ENCODE results near the gene POLD3. TPM values are rescaled to one million over a fixed set of nuclear protein-coding genes. Genes with fewer than 3 reads are reported as not detected.

The POLD3 gene, protein sequence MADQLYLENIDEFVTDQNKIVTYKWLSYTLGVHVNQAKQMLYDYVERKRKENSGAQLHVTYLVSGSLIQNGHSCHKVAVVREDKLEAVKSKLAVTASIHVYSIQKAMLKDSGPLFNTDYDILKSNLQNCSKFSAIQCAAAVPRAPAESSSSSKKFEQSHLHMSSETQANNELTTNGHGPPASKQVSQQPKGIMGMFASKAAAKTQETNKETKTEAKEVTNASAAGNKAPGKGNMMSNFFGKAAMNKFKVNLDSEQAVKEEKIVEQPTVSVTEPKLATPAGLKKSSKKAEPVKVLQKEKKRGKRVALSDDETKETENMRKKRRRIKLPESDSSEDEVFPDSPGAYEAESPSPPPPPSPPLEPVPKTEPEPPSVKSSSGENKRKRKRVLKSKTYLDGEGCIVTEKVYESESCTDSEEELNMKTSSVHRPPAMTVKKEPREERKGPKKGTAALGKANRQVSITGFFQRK
- 14.7 TPM for polyA plus RNA-seq (2013)

DNA sequence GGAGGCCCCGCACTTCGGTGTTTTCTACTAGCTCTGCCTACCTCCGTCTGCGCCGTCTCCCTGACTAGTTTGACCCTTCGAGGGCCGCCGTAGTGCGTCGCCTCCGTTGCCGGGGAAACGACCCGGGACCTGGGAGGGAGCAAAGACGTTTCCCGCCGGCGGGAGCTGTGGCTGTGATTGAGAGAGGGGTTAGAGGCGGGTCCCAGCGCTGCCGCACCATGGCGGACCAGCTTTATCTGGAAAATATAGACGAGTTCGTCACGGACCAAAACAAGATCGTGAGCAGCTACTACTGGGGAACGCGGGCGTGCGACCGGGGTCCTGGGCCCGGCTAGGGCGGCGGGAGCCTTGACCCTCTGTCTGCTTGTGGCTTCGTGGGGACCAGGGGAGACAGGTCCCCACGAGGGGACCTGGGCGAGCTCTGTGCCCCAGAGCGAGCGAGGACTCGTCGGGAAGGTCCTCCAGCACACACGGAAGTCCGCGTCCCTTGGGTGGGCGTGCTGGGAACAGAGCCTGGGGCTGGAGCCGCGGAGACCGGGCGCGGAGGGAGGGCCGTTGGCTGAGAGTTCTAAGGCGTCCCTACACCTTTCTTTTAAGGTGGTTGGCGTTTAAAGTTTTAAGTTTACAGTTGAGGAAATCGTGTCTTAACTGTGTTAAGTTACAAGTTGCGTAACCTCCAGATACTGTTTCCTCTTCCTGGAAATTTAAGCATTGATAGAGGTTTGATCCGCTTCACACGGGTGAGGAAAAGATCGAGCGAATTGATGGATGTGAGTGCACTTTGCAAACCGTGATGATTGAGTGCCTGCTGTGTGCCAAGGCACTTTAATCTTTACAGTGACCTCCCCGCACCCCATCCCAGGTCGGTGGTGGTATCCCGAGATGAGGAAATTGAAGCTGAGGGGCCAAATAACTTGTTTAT is at the start of gene POLD3:
Gene POLD3 (plus strand): TSS at position 142 of the 922 bp plus-strand sequence. CDS start 77 bp downstream, at position 219.
- WGBS (ENCODE audit: insufficient coverage) = under 1% methylated on average over 35 of the region's 63 CpGs
- POLR2A ChIA-PET = interaction anchor here (0.6 to 1.9 kb wide), 2 partner anchors 11 to 99 kb away, joined by 3 to 5 read pairs; partner anchors contain the start of gene LIPT2

DNA sequence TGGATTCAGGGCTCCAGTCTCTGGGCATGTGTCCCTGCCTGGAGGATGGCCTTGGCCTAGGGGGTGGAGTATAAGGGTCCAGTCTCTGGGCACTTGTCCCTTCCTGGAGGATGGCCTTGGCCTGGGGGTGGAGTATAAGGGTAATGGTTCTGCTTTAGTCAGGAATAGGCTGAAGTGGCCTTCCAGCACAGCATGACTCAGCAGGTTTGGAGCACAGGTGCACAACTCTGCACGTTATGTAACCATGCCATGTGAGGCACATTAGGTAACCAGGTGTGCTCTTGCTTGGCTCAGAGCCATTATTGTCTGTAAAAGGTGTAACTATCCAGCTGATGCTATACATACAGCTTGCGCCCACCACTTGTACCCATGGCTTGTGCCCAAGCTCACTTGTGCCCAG is 48.4 kb upstream of the POLD3 start:
- Histone ChIP-seq H3K36me3 (ENCODE audit: control insufficient read depth in 4 of 4, insufficient read depth in 4 of 4, low read length in 3 of 4) (no peaks in the 10 kb centered on the region), H3K27me3 (replicated peaks in 2 of 5; ENCODE audit: control insufficient read depth in 4 of 5, insufficient read depth in 5 of 5, low read length in 4 of 5) (no peaks in the 10 kb centered on the region), H3K4me3 (ENCODE audit: control insufficient read depth in 1 of 7, extremely low read depth in 1 of 7, insufficient read depth in 4 of 7, low read depth in 2 of 7, low read length in 6 of 7) (no peak overlapping the region), H3K9me3 (ENCODE audit: control extremely low read depth in 1 of 5, control insufficient read depth in 4 of 5, insufficient read depth in 2 of 5, low read depth in 1 of 5, low read length in 4 of 5) (peaks cover 1 to 15% (median 5%) of the 10 kb centered on the region in 5 experiments), H3K27ac (ENCODE audit: insufficient read depth in 1 of 2, low read depth in 1 of 2, low read length in 2 of 2, poor library complexity in 1 of 2, severe bottlenecking in 2 of 2) (no peak overlapping the region), H3K4me1 (ENCODE audit: control extremely low read depth in 1 of 4, control insufficient read depth in 4 of 4, insufficient read depth in 4 of 4, low read length in 3 of 4) (no peaks in the 10 kb centered on the region)
- ChIA-PET CTCF (no interaction called here), POLR2A (no interaction called here)
- peak in 2 of 3 donors; percentile 10 to 34 for DNase-seq
- WGBS (ENCODE audit: insufficient coverage) = 97% methylated on average over 2 of the region's 2 CpGs

More for the DNA sequence above, at the start of gene POLD3:
- DNase-seq = peak; percentile 88 to 91 (median 89)
- Histone ChIP-seq H3K4me3 (ENCODE audit: control insufficient read depth in 1 of 7, extremely low read depth in 1 of 7, insufficient read depth in 4 of 7, low read depth in 2 of 7, low read length in 6 of 7) (peak within 1 kb of the TSS; percentile 54 to 100 (median 97)), H3K36me3 (ENCODE audit: control insufficient read depth in 4 of 4, insufficient read depth in 4 of 4, low read length in 3 of 4) (peaks cover 3 to 12% (median 5%) of the 10 kb centered on the region in 4 experiments), H3K9me3 (ENCODE audit: control extremely low read depth in 1 of 5, control insufficient read depth in 4 of 5, insufficient read depth in 2 of 5, low read depth in 1 of 5, low read length in 4 of 5) (peaks cover 0 to 2% (median 0%) of the 10 kb centered on the region in 5 experiments), H3K27ac (ENCODE audit: insufficient read depth in 1 of 2, low read depth in 1 of 2, low read length in 2 of 2, poor library complexity in 1 of 2, severe bottlenecking in 2 of 2) (peak within 1 kb of the TSS; percentile 50 to 79), H3K4me1 (ENCODE audit: control extremely low read depth in 1 of 4, control insufficient read depth in 4 of 4, insufficient read depth in 4 of 4, low read length in 3 of 4) (peaks cover 6 to 20% (median 11%) of the 10 kb centered on the region in 4 experiments), H3K27me3 (replicated peaks in 2 of 5; ENCODE audit: control insufficient read depth in 4 of 5, insufficient read depth in 5 of 5, low read length in 4 of 5) (no peaks in the 10 kb centered on the region)
- CTCF ChIA-PET = interaction anchor here (1.4 to 1.6 kb wide), 2 partner anchors 11 to 12 kb away, joined by 3 read pairs; no protein-coding TSS in a partner anchor

DNA sequence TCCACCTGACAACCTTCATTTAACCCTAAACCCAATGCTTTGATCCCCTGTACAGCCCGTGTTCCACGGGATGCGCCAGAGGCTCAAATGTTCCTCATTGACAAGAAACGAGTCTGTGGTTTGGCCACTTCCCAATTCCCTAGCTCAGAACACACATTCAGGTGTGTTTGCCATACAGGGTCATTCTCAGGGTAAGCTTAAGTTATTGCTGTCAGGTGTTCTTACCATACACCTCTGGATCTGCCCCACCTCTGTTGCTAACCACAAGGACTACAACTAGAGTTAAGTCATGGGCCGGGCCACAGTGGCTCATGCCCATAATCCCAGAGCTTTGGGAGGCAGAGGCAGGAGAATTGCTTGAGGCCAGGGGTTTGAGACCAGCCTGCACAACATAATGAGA is 45.6 kb upstream of the POLD3 start:
- DNase-seq = no peak
- H3K27ac ChIP-seq (ENCODE audit: insufficient read depth in 1 of 2, low read depth in 1 of 2, low read length in 2 of 2, poor library complexity in 1 of 2, severe bottlenecking in 2 of 2) = no peak overlapping the region
- POLR2A ChIA-PET = no interaction called here
- no peaks in the 10 kb centered on the region for H3K4me1 ChIP-seq (ENCODE audit: control extremely low read depth in 1 of 4, control insufficient read depth in 4 of 4, insufficient read depth in 4 of 4, low read length in 3 of 4)
- CTCF ChIA-PET = no interaction called here
- 69% methylated on average over 5 of the region's 5 CpGs for WGBS (ENCODE audit: insufficient coverage)
- peaks cover 1 to 15% (median 5%) of the 10 kb centered on the region in 5 experiments for H3K9me3 ChIP-seq (ENCODE audit: control extremely low read depth in 1 of 5, control insufficient read depth in 4 of 5, insufficient read depth in 2 of 5, low read depth in 1 of 5, low read length in 4 of 5)
- H3K36me3 ChIP-seq (ENCODE audit: control insufficient read depth in 4 of 4, insufficient read depth in 4 of 4, low read length in 3 of 4) = no peaks in the 10 kb centered on the region
- H3K27me3 ChIP-seq (replicated peaks in 2 of 5; ENCODE audit: control insufficient read depth in 4 of 5, insufficient read depth in 5 of 5, low read length in 4 of 5) = no peaks in the 10 kb centered on the region
- H3K4me3 ChIP-seq (ENCODE audit: control insufficient read depth in 1 of 7, extremely low read depth in 1 of 7, insufficient read depth in 4 of 7, low read depth in 2 of 7, low read length in 6 of 7) = no peak overlapping the region

DNA sequence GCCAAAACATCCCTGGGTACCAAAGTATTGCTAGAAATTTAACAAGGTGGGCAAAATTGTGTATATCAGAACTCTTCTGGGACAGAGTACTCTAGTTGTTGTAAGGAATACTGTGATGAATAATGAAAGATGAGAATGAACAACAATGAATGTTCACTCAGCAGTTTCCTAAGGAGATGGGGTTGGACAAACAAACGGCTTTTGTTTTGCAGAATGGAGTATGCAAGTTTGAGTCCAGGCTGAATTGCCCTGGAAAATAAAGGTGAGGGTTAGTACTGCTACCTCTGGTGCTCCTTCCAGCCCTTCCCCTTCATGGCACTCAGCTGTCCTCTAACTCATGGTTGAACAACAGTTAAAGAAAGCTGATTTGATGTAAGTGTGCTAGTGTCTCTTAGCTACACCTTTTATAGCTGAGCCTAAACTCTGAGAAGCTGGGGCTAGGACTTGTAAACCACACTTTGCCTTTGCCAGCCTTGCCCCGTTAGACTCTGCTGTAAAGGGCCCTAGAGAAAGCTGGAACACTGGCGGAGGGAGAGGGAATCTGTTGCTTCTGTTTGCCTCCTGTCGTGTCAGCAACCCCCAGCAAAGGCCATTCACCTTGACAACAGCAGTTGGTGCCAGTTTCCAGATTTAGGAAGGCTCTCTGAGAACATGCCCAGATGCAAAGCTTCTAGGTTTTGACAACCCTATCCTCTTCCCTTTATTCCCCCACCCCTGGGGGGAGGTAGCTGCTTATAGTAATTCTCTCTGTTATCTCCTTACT is 41.2 kb upstream of the POLD3 start:
- ChIA-PET POLR2A (interaction anchor here (0.6 kb wide), 1 partner anchor 189 kb away, joined by 3 read pairs; no protein-coding TSS in a partner anchor), CTCF (interaction anchor here (0.7 to 0.9 kb wide), 2 partner anchors 60 to 89 kb away, joined by 3 read pairs; no protein-coding TSS in a partner anchor)
- H3K4me3 ChIP-seq (ENCODE audit: control insufficient read depth in 1 of 7, extremely low read depth in 1 of 7, insufficient read depth in 4 of 7, low read depth in 2 of 7, low read length in 6 of 7) = no peak overlapping the region
- WGBS (ENCODE audit: insufficient coverage) = 100% methylated on average over 3 of the region's 4 CpGs
- DNase-seq = no peak
- H3K9me3 ChIP-seq (ENCODE audit: control extremely low read depth in 1 of 5, control insufficient read depth in 4 of 5, insufficient read depth in 2 of 5, low read depth in 1 of 5, low read length in 4 of 5) = no peaks in the 10 kb centered on the region
- H3K4me1 ChIP-seq (ENCODE audit: control extremely low read depth in 1 of 4, control insufficient read depth in 4 of 4, insufficient read depth in 4 of 4, low read length in 3 of 4) = no peaks in the 10 kb centered on the region
- no peak overlapping the region for H3K27ac ChIP-seq (ENCODE audit: insufficient read depth in 1 of 2, low read depth in 1 of 2, low read length in 2 of 2, poor library complexity in 1 of 2, severe bottlenecking in 2 of 2)
- no peaks in the 10 kb centered on the region for H3K27me3 ChIP-seq (replicated peaks in 2 of 5; ENCODE audit: control insufficient read depth in 4 of 5, insufficient read depth in 5 of 5, low read length in 4 of 5)
- no peaks in the 10 kb centered on the region for H3K36me3 ChIP-seq (ENCODE audit: control insufficient read depth in 4 of 4, insufficient read depth in 4 of 4, low read length in 3 of 4)

DNA sequence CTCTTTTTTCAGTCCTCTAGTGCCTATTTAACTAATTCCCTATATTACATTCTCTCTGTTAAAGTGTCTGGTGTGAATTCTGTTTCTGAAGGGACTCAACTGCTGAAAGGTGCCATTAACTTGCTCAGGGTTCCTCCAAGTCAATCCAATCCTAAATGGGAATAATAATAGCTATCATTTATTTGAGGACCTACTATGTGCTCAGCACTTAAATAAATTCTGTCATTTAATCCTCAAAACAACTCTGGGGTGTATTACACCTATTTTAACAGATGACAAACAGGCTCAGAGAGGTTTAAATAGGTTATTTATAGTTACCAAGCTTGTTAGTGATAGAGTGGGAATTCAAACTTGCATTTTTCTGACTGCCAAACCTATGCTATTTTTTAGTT is 40.6 kb upstream of the POLD3 start:
- no peaks in the 10 kb centered on the region for H3K9me3 ChIP-seq (ENCODE audit: control extremely low read depth in 1 of 5, control insufficient read depth in 4 of 5, insufficient read depth in 2 of 5, low read depth in 1 of 5, low read length in 4 of 5)
- ChIA-PET POLR2A (no interaction called here), CTCF (interaction anchor here (0.7 to 0.9 kb wide), 2 partner anchors 61 to 90 kb away, joined by 3 read pairs; no protein-coding TSS in a partner anchor)
- H3K27ac ChIP-seq (ENCODE audit: insufficient read depth in 1 of 2, low read depth in 1 of 2, low read length in 2 of 2, poor library complexity in 1 of 2, severe bottlenecking in 2 of 2) = no peak overlapping the region
- H3K27me3 ChIP-seq (replicated peaks in 2 of 5; ENCODE audit: control insufficient read depth in 4 of 5, insufficient read depth in 5 of 5, low read length in 4 of 5) = no peaks in the 10 kb centered on the region
- no peaks in the 10 kb centered on the region for H3K4me1 ChIP-seq (ENCODE audit: control extremely low read depth in 1 of 4, control insufficient read depth in 4 of 4, insufficient read depth in 4 of 4, low read length in 3 of 4)
- DNase-seq = no peak
- H3K36me3 ChIP-seq (ENCODE audit: control insufficient read depth in 4 of 4, insufficient read depth in 4 of 4, low read length in 3 of 4) = no peaks in the 10 kb centered on the region
- no peak overlapping the region for H3K4me3 ChIP-seq (ENCODE audit: control insufficient read depth in 1 of 7, extremely low read depth in 1 of 7, insufficient read depth in 4 of 7, low read depth in 2 of 7, low read length in 6 of 7)

DNA sequence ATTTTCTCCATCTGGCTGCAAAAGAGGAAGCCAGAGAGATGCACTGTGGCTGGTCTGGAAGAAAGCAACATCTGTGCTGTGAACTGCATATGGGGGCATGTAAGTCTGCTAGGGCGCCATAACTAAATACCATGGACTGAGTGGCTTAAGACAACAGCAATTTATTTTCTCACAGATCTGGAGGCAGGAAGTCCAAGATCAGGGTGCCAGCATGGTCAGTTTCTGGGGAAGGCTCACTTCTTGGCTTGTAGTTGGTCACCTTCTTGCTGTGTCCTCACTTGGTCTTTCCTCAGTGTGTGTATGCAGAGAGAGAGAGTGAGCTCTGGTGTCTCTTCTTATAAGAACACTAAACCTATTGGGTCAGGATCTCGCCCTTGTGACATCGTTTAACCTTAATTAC is 34.9 kb upstream of the POLD3 start:
- CTCF ChIA-PET = interaction anchor here (1.5 kb wide), 1 partner anchor 9 kb away, joined by 4 read pairs; no protein-coding TSS in a partner anchor

More for the DNA sequence above, 34.9 kb upstream of the POLD3 start:
- Histone ChIP-seq H3K27me3 (replicated peaks in 2 of 5; ENCODE audit: control insufficient read depth in 4 of 5, insufficient read depth in 5 of 5, low read length in 4 of 5) (no peaks in the 10 kb centered on the region), H3K27ac (ENCODE audit: insufficient read depth in 1 of 2, low read depth in 1 of 2, low read length in 2 of 2, poor library complexity in 1 of 2, severe bottlenecking in 2 of 2) (no peak overlapping the region), H3K9me3 (ENCODE audit: control extremely low read depth in 1 of 5, control insufficient read depth in 4 of 5, insufficient read depth in 2 of 5, low read depth in 1 of 5, low read length in 4 of 5) (peaks cover 0 to 12% (median 0%) of the 10 kb centered on the region in 5 experiments), H3K4me3 (ENCODE audit: control insufficient read depth in 1 of 7, extremely low read depth in 1 of 7, insufficient read depth in 4 of 7, low read depth in 2 of 7, low read length in 6 of 7) (no peak overlapping the region), H3K4me1 (ENCODE audit: control extremely low read depth in 1 of 4, control insufficient read depth in 4 of 4, insufficient read depth in 4 of 4, low read length in 3 of 4) (no peaks in the 10 kb centered on the region), H3K36me3 (ENCODE audit: control insufficient read depth in 4 of 4, insufficient read depth in 4 of 4, low read length in 3 of 4) (no peaks in the 10 kb centered on the region)
- POLR2A ChIA-PET = no interaction called here
- DNase-seq = peak in 2 of 3 donors; percentile 23 to 35
- WGBS (ENCODE audit: insufficient coverage) = no CpG with 5 or more reads among the region's 3 CpGs

Data from common myeloid progenitor, CD34-positive (primary cell).